ENCODE data around the gene GRIA3. TPM values are rescaled to one million over a fixed set of nuclear protein-coding genes. Genes with fewer than 3 reads are reported as not detected.

Gene GRIA3
- total and polyA plus RNA-seq, 2 donors (not counting 1 experiment from before 2014, with no cell fraction given): 0.52 to 2.3 TPM

DNA sequence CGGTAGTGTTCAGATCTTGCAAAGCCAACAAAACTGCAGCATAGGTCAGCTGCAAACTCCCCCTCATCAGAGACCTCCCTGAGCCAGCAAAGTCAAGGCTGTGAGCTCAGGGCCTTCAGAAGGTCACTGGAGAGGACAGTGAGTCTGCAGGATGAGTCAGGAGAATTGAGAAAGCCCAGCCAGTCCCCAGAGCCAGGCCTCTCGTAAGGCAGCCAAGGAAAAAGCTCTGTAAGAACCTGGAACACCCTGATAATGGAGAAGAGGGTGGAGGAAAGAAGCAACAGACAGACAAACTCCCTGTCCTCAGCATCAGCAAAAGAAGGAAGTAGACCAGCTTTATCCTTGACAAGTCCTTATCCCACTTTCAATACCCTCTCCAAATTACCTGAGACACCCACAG, 33.0 kb downstream of the GRIA3 start:
- TF ChIP-seq, protein P1, sequence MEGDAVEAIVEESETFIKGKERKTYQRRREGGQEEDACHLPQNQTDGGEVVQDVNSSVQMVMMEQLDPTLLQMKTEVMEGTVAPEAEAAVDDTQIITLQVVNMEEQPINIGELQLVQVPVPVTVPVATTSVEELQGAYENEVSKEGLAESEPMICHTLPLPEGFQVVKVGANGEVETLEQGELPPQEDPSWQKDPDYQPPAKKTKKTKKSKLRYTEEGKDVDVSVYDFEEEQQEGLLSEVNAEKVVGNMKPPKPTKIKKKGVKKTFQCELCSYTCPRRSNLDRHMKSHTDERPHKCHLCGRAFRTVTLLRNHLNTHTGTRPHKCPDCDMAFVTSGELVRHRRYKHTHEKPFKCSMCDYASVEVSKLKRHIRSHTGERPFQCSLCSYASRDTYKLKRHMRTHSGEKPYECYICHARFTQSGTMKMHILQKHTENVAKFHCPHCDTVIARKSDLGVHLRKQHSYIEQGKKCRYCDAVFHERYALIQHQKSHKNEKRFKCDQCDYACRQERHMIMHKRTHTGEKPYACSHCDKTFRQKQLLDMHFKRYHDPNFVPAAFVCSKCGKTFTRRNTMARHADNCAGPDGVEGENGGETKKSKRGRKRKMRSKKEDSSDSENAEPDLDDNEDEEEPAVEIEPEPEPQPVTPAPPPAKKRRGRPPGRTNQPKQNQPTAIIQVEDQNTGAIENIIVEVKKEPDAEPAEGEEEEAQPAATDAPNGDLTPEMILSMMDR (conservative IDR thresholded peaks at IDR 0.05 in 1 of 2, IDR thresholded peaks at IDR 0.05 in 1 of 2; ENCODE audit: low read depth in 1 of 2, low read length in 2 of 2): no peak
- no peak for TF ChIP-seq EZH2 (IDR thresholded peaks at IDR 0.05; ENCODE audit: low read length, missing control alignments)
- Histone ChIP-seq H3K79me2 (ENCODE audit: control insufficient read depth, insufficient read depth, low read length) (no peaks in the 10 kb centered on the region), H4K20me1 (ENCODE audit: control insufficient read depth, extremely low read depth, insufficient read depth, low read length) (no peaks in the 10 kb centered on the region), H3K27ac (ENCODE audit: insufficient read depth, low read length) (no peak overlapping the region), H3K4me3 (replicated peaks in 1 of 4; ENCODE audit: control extremely low read depth in 1 of 4, insufficient read depth in 1 of 4, low read depth in 3 of 4, low read length in 4 of 4) (no peak overlapping the region), H2AFZ (ENCODE audit: low read length) (no peak overlapping the region), H3K36me3 (ENCODE audit: control insufficient read depth, insufficient read depth, low read length) (no peaks in the 10 kb centered on the region), H3K27me3 (ENCODE audit: control insufficient read depth, insufficient read depth, low read length) (no peaks in the 10 kb centered on the region), H3K4me1 (ENCODE audit: control insufficient read depth, extremely low read depth, insufficient read depth, low read length) (no peaks in the 10 kb centered on the region), H3K4me2 (ENCODE audit: extremely low read depth, insufficient read depth, low read length) (no peak overlapping the region), H3K9me3 (ENCODE audit: control insufficient read depth, insufficient read depth, low read depth, low read length) (no peaks in the 10 kb centered on the region), H3K9ac (ENCODE audit: insufficient read depth, low read length) (no peak overlapping the region)
- peak in 1 of 2 donors; percentile 56 for DNase-seq (ENCODE audit: low read depth in 2 of 2)

DNA sequence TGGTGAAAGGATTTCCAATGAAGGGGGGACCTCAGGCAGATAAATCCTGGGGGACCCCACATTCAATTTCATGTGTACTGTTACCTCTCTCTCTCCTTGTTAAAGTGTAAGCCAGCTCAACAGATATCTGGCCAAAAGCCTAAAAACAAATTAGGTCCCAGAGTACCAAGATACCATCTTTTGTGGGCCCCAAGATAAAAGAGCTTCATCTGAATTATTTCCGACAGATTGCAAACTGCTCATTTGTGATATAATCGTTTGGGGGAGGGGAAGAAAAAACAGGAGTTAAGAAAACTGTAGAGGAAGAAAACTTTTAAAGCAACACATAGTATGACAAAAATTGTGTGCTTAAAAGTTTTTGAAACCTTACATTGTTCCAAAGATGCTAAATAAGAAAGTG, 33.6 kb downstream of the GRIA3 start:
- Histone ChIP-seq H3K4me2 (ENCODE audit: extremely low read depth, insufficient read depth, low read length) (no peak overlapping the region), H3K9me3 (ENCODE audit: control insufficient read depth, insufficient read depth, low read depth, low read length) (no peaks in the 10 kb centered on the region), H3K79me2 (ENCODE audit: control insufficient read depth, insufficient read depth, low read length) (no peaks in the 10 kb centered on the region), H3K9ac (ENCODE audit: insufficient read depth, low read length) (no peak overlapping the region), H3K27ac (ENCODE audit: insufficient read depth, low read length) (no peak overlapping the region), H4K20me1 (ENCODE audit: control insufficient read depth, extremely low read depth, insufficient read depth, low read length) (no peaks in the 10 kb centered on the region), H3K4me1 (ENCODE audit: control insufficient read depth, extremely low read depth, insufficient read depth, low read length) (no peaks in the 10 kb centered on the region), H2AFZ (ENCODE audit: low read length) (no peak overlapping the region), H3K36me3 (ENCODE audit: control insufficient read depth, insufficient read depth, low read length) (no peaks in the 10 kb centered on the region), H3K4me3 (replicated peaks in 1 of 4; ENCODE audit: control extremely low read depth in 1 of 4, insufficient read depth in 1 of 4, low read depth in 3 of 4, low read length in 4 of 4) (no peak overlapping the region), H3K27me3 (ENCODE audit: control insufficient read depth, insufficient read depth, low read length) (no peaks in the 10 kb centered on the region)
- TF ChIP-seq, protein P1 (conservative IDR thresholded peaks at IDR 0.05 in 1 of 2, IDR thresholded peaks at IDR 0.05 in 1 of 2; ENCODE audit: low read depth in 1 of 2, low read length in 2 of 2): no peak
- no peak for TF ChIP-seq EZH2 (IDR thresholded peaks at IDR 0.05; ENCODE audit: low read length, missing control alignments)
- no peak for DNase-seq (ENCODE audit: low read depth in 2 of 2)

- Histone ChIP-seq H2AFZ (ENCODE audit: low read length) (no peak overlapping the region), H3K4me1 (ENCODE audit: control insufficient read depth, extremely low read depth, insufficient read depth, low read length) (no peaks in the 10 kb centered on the region), H3K9me3 (ENCODE audit: control insufficient read depth, insufficient read depth, low read depth, low read length) (no peaks in the 10 kb centered on the region), H3K4me2 (ENCODE audit: extremely low read depth, insufficient read depth, low read length) (no peak overlapping the region), H3K27me3 (ENCODE audit: control insufficient read depth, insufficient read depth, low read length) (no peaks in the 10 kb centered on the region), H3K9ac (ENCODE audit: insufficient read depth, low read length) (no peak overlapping the region), H3K4me3 (replicated peaks in 1 of 4; ENCODE audit: control extremely low read depth in 1 of 4, insufficient read depth in 1 of 4, low read depth in 3 of 4, low read length in 4 of 4) (no peak overlapping the region), H4K20me1 (ENCODE audit: control insufficient read depth, extremely low read depth, insufficient read depth, low read length) (no peaks in the 10 kb centered on the region), H3K27ac (ENCODE audit: insufficient read depth, low read length) (no peak overlapping the region), H3K36me3 (ENCODE audit: control insufficient read depth, insufficient read depth, low read length) (no peaks in the 10 kb centered on the region), H3K79me2 (ENCODE audit: control insufficient read depth, insufficient read depth, low read length) (no peaks in the 10 kb centered on the region)
- DNase-seq (ENCODE audit: low read depth in 2 of 2): peak in 1 of 2 donors; percentile 37
- TF ChIP-seq EZH2 (IDR thresholded peaks at IDR 0.05; ENCODE audit: low read length, missing control alignments): no peak
- TF ChIP-seq, protein P1 (conservative IDR thresholded peaks at IDR 0.05 in 1 of 2, IDR thresholded peaks at IDR 0.05 in 1 of 2; ENCODE audit: low read depth in 1 of 2, low read length in 2 of 2): no peak
Observed at GRCh38 chrX:123219916-123220315, 35.8 kb downstream of the GRIA3 start.

Data from fibroblast of lung (primary cell).